OCI-LY7 (cell line): ENCODE results near the gene NPY1R. TPM values are rescaled to one million over a fixed set of nuclear protein-coding genes. Genes with fewer than 3 reads are reported as not detected.

ENCODE experiments used
- BruUV-seq: library from RNA; stranded (reverse); fragments of 400-500 nt; replicated peaks from 2 replicates; lab custom pipeline; 2021; lab: Mats Ljungman, UMichigan
- CTCF ChIA-PET: fragments of 300-600 bp; sonication (Branson Sonifier 250); formaldehyde crosslinking; loops from one replicate; lab custom pipeline; 2022; ENCODE audit warnings: antibody characterized with exemption; ENCODE audit not compliant: unreplicated experiment; lab: Charles Lee
- POLR2A ChIA-PET: fragments of 300-600 bp; sonication (Branson Sonifier 250); formaldehyde crosslinking; loops from one replicate; lab custom pipeline; 2022; ENCODE audit warnings: antibody characterized with exemption; lab: Charles Lee
- DNase-seq: peaks from one replicate; pipeline ENCODE4 v3.0.0-alpha.2; 2015; ENCODE audit warnings: low spot score
- H2AFZ ChIP-seq: fragments of 200-600 bp; sonication (generic), shearing (Covaris generic); 2 replicates; pipeline ENCODE4 v1.6.1; 2014; ENCODE audit warnings: mild to moderate bottlenecking, antibody characterized with exemption, low read length, moderate library complexity
- H3K27ac ChIP-seq: fragments of 200-600 bp; sonication (generic); 2 replicates; pipeline ENCODE4 v1.5.1; 2014; ENCODE audit warnings: mixed run types, low read depth, mild to moderate bottlenecking, moderate library complexity, low read length, inconsistent platforms; ENCODE audit not compliant: poor library complexity, severe bottlenecking
- H3K36me3 ChIP-seq: fragments of 200-600 bp; sonication (generic); 2 replicates; pipeline ENCODE4 v1.6.1; 2014; ENCODE audit warnings: mild to moderate bottlenecking, antibody characterized with exemption, low read length, moderate library complexity, mixed read lengths; ENCODE audit not compliant: insufficient read depth
- H3K4me1 ChIP-seq: fragments of 200-600 bp; sonication (generic); 2 replicates; pipeline ENCODE4 v1.5.1; 2014; ENCODE audit warnings: mild to moderate bottlenecking, low read length; ENCODE audit not compliant: insufficient read depth, poor library complexity, severe bottlenecking
- H3K4me2 ChIP-seq: fragments of 200-600 bp; sonication (generic); 2 replicates; pipeline ENCODE4 v1.6.1; 2014; ENCODE audit warnings: mild to moderate bottlenecking, low read length
- H3K4me3 ChIP-seq: fragments of 200-600 bp; sonication (generic); 2 replicates; pipeline ENCODE4 v1.5.1; 2014; ENCODE audit warnings: mild to moderate bottlenecking, low read depth, low read length; ENCODE audit not compliant: poor library complexity, severe bottlenecking
- H3K79me2 ChIP-seq: fragments of 200-600 bp; sonication (generic); 2 replicates; pipeline ENCODE4 v1.6.1; 2016; ENCODE audit warnings: low read depth, mild to moderate bottlenecking, low read length, moderate library complexity, mixed read lengths; ENCODE audit not compliant: insufficient read depth
- H3K9me2 ChIP-seq: fragments of 200-600 bp; sonication (generic); 2 replicates; pipeline ENCODE4 v1.6.1; 2016; ENCODE audit warnings: mild to moderate bottlenecking, low read length, mixed read lengths; ENCODE audit not compliant: insufficient read depth
- H3K9me3 ChIP-seq: fragments of 200-600 bp; sonication (generic); 2 replicates; pipeline ENCODE4 v1.6.1; 2014; ENCODE audit warnings: mild to moderate bottlenecking, mixed run types, low read length, mixed read lengths
- H4K20me1 ChIP-seq: fragments of 200-600 bp; sonication (generic); 2 replicates; pipeline ENCODE4 v1.6.1; 2014; ENCODE audit warnings: mild to moderate bottlenecking, antibody characterized with exemption, low read length, moderate library complexity, mixed read lengths; ENCODE audit not compliant: insufficient read depth
- CTCF ChIP-seq: fragments of 200-600 bp; sonication (generic); conservative IDR thresholded peaks from 2 replicates; pipeline ENCODE4 v1.5.1; 2014; ENCODE audit warnings: mild to moderate bottlenecking, antibody characterized with exemption, low read length, moderate library complexity, mixed read lengths
- EZH2phosphoT487 ChIP-seq: fragments of 200-600 bp; sonication (generic); IDR thresholded peaks from 2 replicates; pipeline ENCODE4 v1.6.1; 2018; ENCODE audit warnings: low read depth, borderline replicate concordance, mild to moderate bottlenecking, mixed run types, antibody characterized with exemption, low read length, moderate library complexity, mixed read lengths
- intact Hi-C: fragments of 100-400 bp; cut with micrococcal nuclease; formaldehyde crosslinking; loops from one replicate; pipeline ENCODE4 v1.10.0; 2022; ENCODE audit not compliant: unreplicated experiment
- total RNA-seq, 2 experiments: library from RNA; depleted of rRNA in 1 of 2; stranded (reverse); fragments of >200 nt in 1 of 2; shearing (Covaris generic) in 1 of 2; gene quantifications; 2 replicates each; pipeline ENCODE4 v1.2.3, GENCODE V29; 2014 to 2022

Gene NPY1R
- total RNA-seq, 2 experiments from 2014 or later: not detected

GRCh38 chr4:163279713-163280112, 52.7 kb downstream of the NPY1R start:
- no peak overlapping the region for H3K27ac ChIP-seq
- no peak for DNase-seq
- no TSS peak for BruUV-seq
- no peaks in the 10 kb centered on the region for H4K20me1 ChIP-seq
- no peaks in the 10 kb centered on the region for H3K79me2 ChIP-seq
- H3K4me3 ChIP-seq: no peak overlapping the region
- H2AFZ ChIP-seq: no peak overlapping the region
- H3K4me2 ChIP-seq: no peak overlapping the region
- H3K4me1 ChIP-seq: no peaks in the 10 kb centered on the region
- TF ChIP-seq CTCF: no peak
- TF ChIP-seq EZH2phosphoT487: no peak
- POLR2A ChIA-PET: interaction anchor here (1.5 kb wide), 1 partner anchor 8 kb away, joined by 3 read pairs; no protein-coding TSS in a partner anchor
- H3K36me3 ChIP-seq: no peaks in the 10 kb centered on the region
- CTCF ChIA-PET: no interaction called here
- H3K9me3 ChIP-seq: no peaks in the 10 kb centered on the region
- intact Hi-C loops: no loop called here
- H3K9me2 ChIP-seq: no peaks in the 10 kb centered on the region

- no peak for TF ChIP-seq CTCF
- no peak for TF ChIP-seq EZH2phosphoT487
- Histone ChIP-seq H4K20me1 (no peaks in the 10 kb centered on the region), H3K27ac (no peak overlapping the region), H3K4me2 (no peak overlapping the region), H3K36me3 (no peaks in the 10 kb centered on the region), H3K4me1 (no peaks in the 10 kb centered on the region), H3K4me3 (no peak overlapping the region), H3K9me2 (no peaks in the 10 kb centered on the region), H3K9me3 (no peaks in the 10 kb centered on the region), H3K79me2 (no peaks in the 10 kb centered on the region), H2AFZ (no peak overlapping the region)
- ChIA-PET CTCF (no interaction called here), POLR2A (interaction anchor here (0.6 kb wide), 1 partner anchor 11 kb away, joined by 8 read pairs; no protein-coding TSS in a partner anchor)
- no peak for DNase-seq
- intact Hi-C loops: no loop called here
- BruUV-seq: no TSS peak
Measured at GRCh38 chr4:163274861-163275260, 57.5 kb downstream of the NPY1R start.

Other genes starting within 250 kb of the NPY1R start
- gene NAF1, start 165.7 kb downstream of the NPY1R start, total RNA-seq (2014; rRNA removed; shearing (Covaris generic)): 18.2 and 18.8 TPM in 2 replicates
- 32.7 and 33.3 TPM in 2 replicates for gene NAF1, start 165.7 kb downstream of the NPY1R start, total RNA-seq (2022)
- gene NPY5R, start 11.3 kb upstream of the NPY1R start, total RNA-seq (2014; rRNA removed; shearing (Covaris generic)): not detected in 2 replicates
- gene NPY5R, start 11.3 kb upstream of the NPY1R start, total RNA-seq (2022): not detected in 2 replicates
- gene TKTL2, start 141.2 kb upstream of the NPY1R start, total RNA-seq (2014; rRNA removed; shearing (Covaris generic)): not detected in 2 replicates
- gene TKTL2, start 141.2 kb upstream of the NPY1R start, total RNA-seq (2022): not detected in 2 replicates
- 56.9 and 83.9 TPM in 2 replicates for gene TMA16, start 162.1 kb upstream of the NPY1R start, total RNA-seq (2014; rRNA removed; shearing (Covaris generic))
- 92.5 and 96.1 TPM in 2 replicates for gene TMA16, start 162.1 kb upstream of the NPY1R start, total RNA-seq (2022)